Muscle layer of duodenum (tissue), 2 donors: ENCODE results near the gene FOSL1.
A peak's percentile ranks its signal among the peaks of the same experiment; 100 is the strongest.

Experiments
- H3K27ac ChIP-seq: one replicate; pipeline ENCODE4 v1.7.0; 2013; ENCODE audit warnings: mild to moderate bottlenecking, low read length
- H3K27me3 ChIP-seq: one replicate; pipeline ENCODE4 v1.7.0; 2013; ENCODE audit warnings: low read depth, mild to moderate bottlenecking, control low read depth, low read length
- H3K36me3 ChIP-seq, 2 donors: one replicate each; pipeline ENCODE4 v1.7.0; 2013; ENCODE audit warnings: low read length in 2 of 2, control low read depth in 1 of 2, mild to moderate bottlenecking in 1 of 2; ENCODE audit not compliant: insufficient read depth in 2 of 2, control insufficient read depth in 1 of 2
- H3K4me1 ChIP-seq, 2 donors: one replicate each; pipeline ENCODE4 v1.7.0; 2013; ENCODE audit warnings: low read length in 2 of 2, mild to moderate bottlenecking in 2 of 2, control low read depth in 1 of 2, moderate library complexity in 1 of 2; ENCODE audit not compliant: insufficient read depth in 2 of 2, control insufficient read depth in 1 of 2
- H3K4me3 ChIP-seq, 2 donors: one replicate each; pipeline ENCODE4 v1.7.0; 2013; ENCODE audit warnings: low read length in 2 of 2, low read depth in 1 of 2, mild to moderate bottlenecking in 1 of 2
- H3K9me3 ChIP-seq, 2 donors: one replicate each; pipeline ENCODE4 v1.7.0; 2013; ENCODE audit warnings: low read length in 2 of 2, control low read depth in 1 of 2, mild to moderate bottlenecking in 1 of 2; ENCODE audit not compliant: control insufficient read depth in 1 of 2
- donor health status: healthy.

The FOSL1 gene

DNA sequence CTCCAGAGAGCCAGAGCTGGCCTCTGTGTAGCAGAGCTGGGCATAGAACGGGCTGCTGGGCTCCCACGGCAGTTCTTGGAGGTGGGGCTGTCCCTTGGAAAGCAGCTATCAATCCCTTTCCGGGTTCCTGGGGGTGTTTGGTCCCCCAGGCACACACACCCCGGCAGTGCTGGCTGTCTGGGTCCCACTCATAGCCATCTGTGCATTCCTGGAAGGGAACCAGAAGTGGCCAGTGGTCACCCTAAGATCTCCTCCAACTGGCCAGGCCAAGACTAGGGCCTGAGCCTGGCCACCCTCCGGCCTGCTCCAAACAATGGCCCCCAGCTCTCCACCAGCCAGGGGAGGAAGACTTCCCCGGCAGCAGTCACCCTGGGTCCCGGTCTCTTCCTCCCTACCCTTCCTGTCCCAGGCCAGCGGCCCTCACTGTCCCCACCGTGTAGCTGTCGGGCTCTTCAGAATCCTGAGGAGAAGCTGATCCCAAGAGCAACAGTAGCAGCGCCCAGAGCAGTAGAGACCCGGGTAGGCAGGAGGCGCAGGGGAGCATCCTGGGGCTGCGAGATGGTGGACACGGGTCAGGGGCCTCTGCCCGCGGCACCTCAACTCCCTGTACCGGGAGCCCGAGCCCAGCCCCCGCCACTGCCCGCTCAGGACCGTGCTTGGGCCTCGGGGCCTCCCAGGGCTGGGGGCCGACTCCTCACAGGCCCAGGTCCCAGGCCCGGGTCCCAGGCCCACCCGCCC, 28.2 kb downstream of the FOSL1 start:
- Histone ChIP-seq H3K4me3 (peak overlapping the region; percentile 48 to 75), H3K27ac (peak overlapping the region; percentile 54), H3K4me1 (peaks cover 10 to 26% of the 10 kb centered on the region in 2 donors), H3K36me3 (peaks cover 9 to 26% of the 10 kb centered on the region in 2 donors), H3K9me3 (no peaks in the 10 kb centered on the region), H3K27me3 (no peaks in the 10 kb centered on the region)

GRCh38 chr11:65870706-65871681, 29.2 kb downstream of the FOSL1 start:
- Histone ChIP-seq H3K36me3 (peaks cover 11 to 35% of the 10 kb centered on the region in 2 donors), H3K4me1 (peaks cover 10 to 26% of the 10 kb centered on the region in 2 donors)

GRCh38 chr11:65870307-65870658, 29.9 kb downstream of the FOSL1 start:
- H3K9me3 ChIP-seq: no peaks in the 10 kb centered on the region
- H3K27ac ChIP-seq: no peak overlapping the region
- H3K36me3 ChIP-seq: peaks cover 14 to 42% of the 10 kb centered on the region in 2 donors
- no peak overlapping the region for H3K4me3 ChIP-seq
- H3K27me3 ChIP-seq: no peaks in the 10 kb centered on the region
- peaks cover 10 to 26% of the 10 kb centered on the region in 2 donors for H3K4me1 ChIP-seq

More at GRCh38 chr11:65870706-65871681, 29.2 kb downstream of the FOSL1 start:
- Histone ChIP-seq H3K9me3 (no peaks in the 10 kb centered on the region), H3K27me3 (no peaks in the 10 kb centered on the region), H3K27ac (peak overlapping the region; percentile 54), H3K4me3 (peak overlapping the region; percentile 48 to 75)

DNA sequence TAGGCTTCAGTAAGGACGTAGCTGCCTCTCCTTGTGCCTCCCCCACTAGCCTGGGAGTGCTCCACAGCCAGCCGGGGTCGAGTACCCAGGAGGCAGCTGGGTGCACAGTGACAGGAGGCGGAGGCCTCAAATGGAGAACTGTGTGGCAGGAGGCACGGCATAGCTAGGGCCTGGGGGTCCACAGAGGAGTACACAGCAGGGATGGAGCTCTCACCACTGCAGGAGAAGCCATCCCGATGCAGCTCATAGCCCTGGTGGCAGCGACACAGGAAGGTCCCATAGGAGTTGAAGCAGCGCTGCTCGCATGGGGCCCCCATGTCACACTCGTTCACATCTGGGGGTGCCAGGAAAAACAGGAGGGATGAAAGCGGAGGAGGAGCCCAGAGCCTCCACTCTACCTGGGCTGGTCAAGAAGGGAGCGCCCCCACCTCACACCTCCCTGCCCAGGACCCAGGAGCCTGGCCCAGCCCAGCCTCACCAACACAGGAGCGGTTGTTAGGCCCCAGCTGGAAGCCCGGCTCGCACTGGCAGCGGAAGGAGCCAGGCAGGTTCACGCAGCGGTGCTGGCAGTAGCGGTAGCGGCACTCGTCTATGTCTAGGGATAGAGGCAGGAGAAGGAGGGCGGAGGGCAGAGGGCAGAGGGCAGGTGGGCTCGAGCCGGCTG, 30.4 kb downstream of the FOSL1 start:
- H3K9me3 ChIP-seq: no peaks in the 10 kb centered on the region
- H3K4me1 ChIP-seq: peaks cover 10 to 26% of the 10 kb centered on the region in 2 donors
- H3K36me3 ChIP-seq: peaks cover 14 to 47% of the 10 kb centered on the region in 2 donors
- H3K27me3 ChIP-seq: no peaks in the 10 kb centered on the region
- H3K27ac ChIP-seq: no peak overlapping the region
- H3K4me3 ChIP-seq: no peak overlapping the region

GRCh38 chr11:65868907-65869306, 31.3 kb downstream of the FOSL1 start:
- H3K36me3 ChIP-seq: peaks cover 22 to 56% of the 10 kb centered on the region in 2 donors
- no peaks in the 10 kb centered on the region for H3K27me3 ChIP-seq
- peaks cover 10 to 26% of the 10 kb centered on the region in 2 donors for H3K4me1 ChIP-seq
- H3K9me3 ChIP-seq: no peaks in the 10 kb centered on the region
- no peak overlapping the region for H3K4me3 ChIP-seq
- no peak overlapping the region for H3K27ac ChIP-seq

DNA sequence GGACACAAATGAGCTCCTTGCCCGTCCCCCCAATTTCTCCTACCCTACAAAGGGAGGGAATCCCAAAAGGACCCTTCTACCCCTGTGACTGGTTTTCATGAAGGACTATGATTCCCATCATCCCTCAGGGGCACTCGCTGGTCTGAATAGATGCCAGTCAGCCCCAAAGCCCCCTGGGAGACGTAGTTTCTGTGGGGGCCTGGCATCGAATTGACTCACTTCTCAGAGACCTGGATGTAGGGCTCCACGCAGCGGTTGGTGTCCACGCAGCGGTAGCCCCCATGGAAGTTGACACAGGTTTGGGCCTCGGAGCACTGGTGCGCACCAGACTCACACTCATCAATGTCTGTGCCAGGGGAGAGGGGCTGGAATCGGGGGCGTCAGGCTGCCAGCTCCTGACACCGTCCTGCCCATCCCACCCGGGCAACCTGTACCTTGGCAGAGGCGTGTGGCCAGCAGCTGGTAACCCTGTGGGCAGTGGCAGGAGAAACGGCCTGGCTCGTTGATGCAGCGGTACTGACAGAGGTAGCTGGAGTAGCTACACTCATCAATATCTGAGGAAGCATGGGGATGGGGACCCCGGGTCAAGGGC, 32.0 kb downstream of the FOSL1 start:
- peaks cover 29 to 63% of the 10 kb centered on the region in 2 donors for H3K36me3 ChIP-seq
- H3K4me1 ChIP-seq: peaks cover 10 to 28% of the 10 kb centered on the region in 2 donors
- H3K4me3 ChIP-seq: no peak overlapping the region
- no peak overlapping the region for H3K27ac ChIP-seq
- no peaks in the 10 kb centered on the region for H3K27me3 ChIP-seq
- H3K9me3 ChIP-seq: no peaks in the 10 kb centered on the region

GRCh38 chr11:65867284-65868071, 32.7 kb downstream of the FOSL1 start:
- peaks cover 29 to 70% of the 10 kb centered on the region in 2 donors for H3K36me3 ChIP-seq
- H3K27ac ChIP-seq: no peak overlapping the region
- H3K4me1 ChIP-seq: peaks cover 10 to 34% of the 10 kb centered on the region in 2 donors

DNA sequence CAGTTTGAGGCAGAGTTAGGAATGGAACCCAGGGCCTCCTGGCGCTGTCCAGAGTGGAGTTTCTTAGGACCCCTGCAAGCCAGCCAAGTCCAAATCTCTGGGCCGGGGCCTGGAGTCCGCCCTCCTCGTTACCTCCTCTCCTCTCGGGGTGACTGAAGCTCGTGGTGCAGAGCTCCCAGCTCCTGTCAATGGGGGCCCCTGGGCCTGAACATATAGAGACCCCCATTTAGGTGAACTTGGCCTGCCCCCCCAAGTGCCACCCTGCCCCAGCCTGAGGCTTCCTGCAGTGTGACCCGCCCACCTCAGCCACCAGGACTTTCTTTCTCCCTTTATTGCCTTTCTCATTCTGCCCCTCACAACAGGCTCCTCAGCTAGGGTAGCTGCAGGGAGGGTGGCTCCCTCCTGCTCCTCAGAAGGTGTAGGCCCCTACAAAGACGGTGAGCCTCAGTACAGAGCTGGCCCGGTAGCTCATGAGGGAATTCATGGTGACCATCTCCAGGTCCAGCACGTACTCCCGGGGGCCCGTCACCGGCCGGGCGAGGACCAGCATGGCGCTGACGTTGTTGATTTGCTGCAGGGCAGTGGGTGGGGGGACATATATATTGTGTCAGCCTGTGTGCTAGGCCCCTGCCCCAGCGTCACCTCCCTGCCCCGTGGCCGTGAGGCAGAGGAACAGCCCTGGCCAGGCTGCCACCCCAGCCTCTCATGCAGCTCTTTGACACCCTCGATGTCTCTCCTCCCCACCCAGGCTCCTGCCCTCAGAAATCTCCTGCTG, 33.5 kb downstream of the FOSL1 start:
- no peaks in the 10 kb centered on the region for H3K27me3 ChIP-seq
- H3K36me3 ChIP-seq: peaks cover 29 to 78% of the 10 kb centered on the region in 2 donors
- H3K9me3 ChIP-seq: no peaks in the 10 kb centered on the region
- no peak overlapping the region for H3K27ac ChIP-seq
- H3K4me1 ChIP-seq: peaks cover 10 to 37% of the 10 kb centered on the region in 2 donors
- no peak overlapping the region for H3K4me3 ChIP-seq

More at GRCh38 chr11:65867284-65868071, 32.7 kb downstream of the FOSL1 start:
- Histone ChIP-seq H3K27me3 (no peaks in the 10 kb centered on the region), H3K4me3 (no peak overlapping the region), H3K9me3 (no peaks in the 10 kb centered on the region)

- Histone ChIP-seq H3K4me1 (peaks cover 1 to 34% of the 10 kb centered on the region in 2 donors), H3K4me3 (no peak overlapping the region), H3K36me3 (peaks cover 29 to 82% of the 10 kb centered on the region in 2 donors), H3K27me3 (no peaks in the 10 kb centered on the region), H3K27ac (no peak overlapping the region), H3K9me3 (no peaks in the 10 kb centered on the region)
Measured at GRCh38 chr11:65865550-65866172, 34.5 kb downstream of the FOSL1 start.
